HepG2 (cell line): ENCODE data around the gene C5orf47. TPM values are rescaled to one million over a fixed set of nuclear protein-coding genes. Genes with fewer than 3 reads are reported as not detected.
A peak's percentile ranks its signal among the peaks of the same experiment; 100 is the strongest.

Source experiments
- ATAC-seq: fragments of 200-7000 bp; cut with Tn5 transposase; 3 replicates; pipeline ENCODE4 v1.9.1; 2020; ENCODE audit warnings: mild to moderate bottlenecking, moderate library complexity
- BruUV-seq: library from RNA; stranded (reverse); fragments of 400-500 nt; replicated peaks from 2 replicates; lab custom pipeline; 2021; lab: Mats Ljungman, UMichigan
- CTCF ChIA-PET: fragments of 300-600 bp; formaldehyde crosslinking; extraction: SDS; loops from one replicate; lab custom pipeline; 2021; ENCODE audit warnings: low total read pairs, inconsistent platforms, low intra/inter-chr PET ratio; lab: Yijun Ruan, JAX
- POLR2A ChIA-PET: fragments of 350-600 bp; sonication (Branson Sonifier 250); formaldehyde crosslinking; loops from one replicate; lab custom pipeline; 2020; ENCODE audit warnings: antibody characterized with exemption, inconsistent platforms; lab: Yijun Ruan, JAX
- DNase-seq: peaks from one replicate; pipeline ENCODE4 v3.0.0-alpha.2; 2015; ENCODE audit warnings: low spot score
- FAIRE-seq: peaks from 3 replicates; lab custom pipeline; 2011; peaks lifted over from hg19 to GRCh38; lab: Jason Lieb, UNC
- H2AFZ ChIP-seq: one replicate; pipeline ENCODE4 v1.6.1; 2011; ENCODE audit warnings: low read length, inconsistent platforms
- H3K27ac ChIP-seq: fragments of 300-600 bp; 3 replicates; pipeline ENCODE4 v1.8.0; 2011; ENCODE audit warnings: mixed run types, mild to moderate bottlenecking, mixed read lengths, low read length, inconsistent platforms; ENCODE audit not compliant: insufficient read depth; ENCODE audit errors: extremely low read length
- H3K27me3 ChIP-seq, 2 experiments: fragments of 200-600 bp in 1 of 2; 2 replicates in 1 of 2; 3 replicates in 1 of 2; pipeline versions ENCODE4 v1.6.0 to v1.8.0; 2011; ENCODE audit warnings: low read length in 2 of 2, mild to moderate bottlenecking in 2 of 2, moderate library complexity in 2 of 2, inconsistent platforms in 1 of 2; ENCODE audit not compliant: insufficient read depth in 2 of 2, control insufficient read depth in 1 of 2
- H3K36me3 ChIP-seq, 2 experiments: fragments of 200-600 bp in 1 of 2; replicated peaks in 1 of 2; 2 replicates in 1 of 2; 3 replicates in 1 of 2; pipeline versions ENCODE4 v1.5.1 to v1.8.0; 2011; ENCODE audit warnings: low read length in 2 of 2, inconsistent platforms in 1 of 2; ENCODE audit not compliant: insufficient read depth in 2 of 2, control insufficient read depth in 1 of 2
- H3K4me1 ChIP-seq: 2 replicates; pipeline ENCODE4 v1.5.1; 2012; ENCODE audit warnings: low read length, inconsistent platforms; ENCODE audit not compliant: insufficient read depth
- H3K4me2 ChIP-seq: 2 replicates; pipeline ENCODE4 v1.6.0; 2011; ENCODE audit warnings: low read depth, low read length, inconsistent platforms
- H3K4me3 ChIP-seq, 3 experiments: fragments of 200-600 bp in 1 of 3; sonication (generic), shearing (Covaris generic) in 1 of 3; replicated peaks in 1 of 3; 2 replicates each; pipeline ENCODE4 v1.5.1; 2011 to 2016; ENCODE audit warnings: low read length in 3 of 3, inconsistent platforms in 2 of 3, low read depth in 2 of 3, mild to moderate bottlenecking in 2 of 3, control low read depth in 1 of 3, mixed read lengths in 1 of 3; ENCODE audit not compliant: insufficient read depth in 1 of 3
- H3K79me2 ChIP-seq: one replicate; pipeline ENCODE4 v1.6.1; 2011; ENCODE audit warnings: low read length, inconsistent platforms; ENCODE audit not compliant: insufficient read depth
- H3K9ac ChIP-seq: 2 replicates; pipeline ENCODE4 v1.6.0; 2011; ENCODE audit warnings: mild to moderate bottlenecking, low read depth, low read length, inconsistent platforms; ENCODE audit not compliant: insufficient read depth
- H3K9me3 ChIP-seq: 2 replicates; pipeline ENCODE4 v1.5.1; 2012; ENCODE audit warnings: mild to moderate bottlenecking, low read length
- H4K20me1 ChIP-seq: 2 replicates; pipeline ENCODE4 v1.6.0; 2011; ENCODE audit warnings: inconsistent platforms, mild to moderate bottlenecking, low read length, moderate library complexity; ENCODE audit not compliant: insufficient read depth
- ZNF10 ChIP-seq: sonication (generic); formaldehyde crosslinking; IDR thresholded peaks from 2 replicates; pipeline ENCODE4 v1.4.0; 2020; ENCODE audit warnings: mild to moderate bottlenecking, low read depth, missing genetic modification reagents, borderline replicate concordance
- WGBS: methylation state at CpG from one replicate; pipeline ENCODE4 v1.1.6; 2017; ENCODE audit warnings: low lambda C conversion rate; 5-methylcytosine and 5-hydroxymethylcytosine counted together
- in situ Hi-C: cut with HindIII; loops from 2 replicates; pipeline ENCODE4 v1.10.0; 2017; ENCODE audit warnings: low pct_unique_long_range_greater_than_20kb; ENCODE audit not compliant: extremely low pct_ligation_motif_present
- intact Hi-C: fragments of 100-400 bp; cut with micrococcal nuclease; formaldehyde crosslinking; loops from one replicate; pipeline ENCODE4 v1.10.0; 2022; ENCODE audit not compliant: unreplicated experiment
- polyA plus RNA-seq, 8 experiments: library from polyadenylated mRNA; depleted of rRNA in 3 of 8; stranded (reverse) in 7 of 8; unstranded in 1 of 8; fragments of >200 nt; fragmentation: Illumina TruSeq in 4 of 8; extraction: Trizol in 4 of 8; gene quantifications; 2 replicates each; pipeline versions ENCODE4 v1.2.1 to v1.2.3, GENCODE V29; 2011 to 2016; ENCODE audit warnings: low read depth in 4 of 8, missing spikeins in 1 of 8, mixed read lengths in 1 of 8; ENCODE audit not compliant: insufficient read depth in 1 of 8
- total RNA-seq, 5 experiments: library from RNA; depleted of rRNA; stranded (reverse); fragments of >200 nt; fragmentation: Illumina TruSeq; extraction: Trizol; gene quantifications; 2 replicates each; pipeline ENCODE4 v1.2.3, GENCODE V29; 2016; ENCODE audit warnings: low read depth in 1 of 5
- TF ChIP-seq, protein P1 (sequence below): sonication (generic); formaldehyde crosslinking; IDR thresholded peaks from 2 replicates; pipeline ENCODE4 v1.4.0; 2020; ENCODE audit warnings: missing genetic modification reagents, low read depth, mild to moderate bottlenecking, borderline replicate concordance
- TF ChIP-seq, protein P2 (sequence below): sonication (generic); formaldehyde crosslinking; IDR thresholded peaks from 2 replicates; pipeline ENCODE4 v1.8.1; 2023; ENCODE audit warnings: mild to moderate bottlenecking, missing genetic modification reagents, borderline replicate concordance
- TF ChIP-seq, protein P3 (sequence below): sonication (generic); formaldehyde crosslinking; IDR thresholded peaks from 2 replicates; pipeline ENCODE4 v1.5.0; 2020; ENCODE audit warnings: missing genetic modification reagents
- TF ChIP-seq, protein P4 (sequence below): sonication (generic); formaldehyde crosslinking; IDR thresholded peaks from 2 replicates; pipeline ENCODE4 v1.5.0; 2020; ENCODE audit warnings: missing genetic modification reagents, mild to moderate bottlenecking, borderline replicate concordance

Gene C5orf47
- total and polyA plus RNA-seq, 2 of the 13 experiments (the other 11 are each of a cell fraction or from before 2014, with no cell fraction given) = not detected

DNA sequence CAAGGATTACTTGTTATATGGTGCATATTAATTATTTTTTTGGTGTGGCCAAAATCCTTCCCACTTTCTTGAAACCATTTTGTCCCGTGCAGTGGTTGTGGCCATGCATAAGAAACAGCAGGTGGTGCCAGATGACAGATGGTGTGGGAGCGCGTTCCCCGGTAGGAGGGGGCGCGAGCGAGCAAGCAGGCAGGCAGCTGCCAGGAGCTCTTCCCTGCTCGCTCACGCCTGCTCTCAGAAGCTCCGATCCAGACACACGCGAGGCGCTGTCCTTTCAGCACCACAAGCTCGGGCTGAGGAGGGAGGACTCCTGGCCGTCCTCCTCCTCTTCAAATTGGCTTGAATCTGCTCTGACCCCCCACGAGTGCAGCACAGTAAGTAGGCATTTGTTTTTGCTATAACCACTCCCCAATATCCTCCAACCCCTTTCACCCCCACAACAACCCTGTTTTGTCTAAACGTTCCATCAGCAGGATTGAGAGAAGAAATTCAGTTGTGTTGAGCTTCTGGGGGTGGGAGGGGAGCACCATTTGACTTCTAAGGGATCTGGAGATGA is 56.6 kb downstream of the C5orf47 start, which contains the start of gene NSG2 (continued):
- TF ChIP-seq, protein P1, sequence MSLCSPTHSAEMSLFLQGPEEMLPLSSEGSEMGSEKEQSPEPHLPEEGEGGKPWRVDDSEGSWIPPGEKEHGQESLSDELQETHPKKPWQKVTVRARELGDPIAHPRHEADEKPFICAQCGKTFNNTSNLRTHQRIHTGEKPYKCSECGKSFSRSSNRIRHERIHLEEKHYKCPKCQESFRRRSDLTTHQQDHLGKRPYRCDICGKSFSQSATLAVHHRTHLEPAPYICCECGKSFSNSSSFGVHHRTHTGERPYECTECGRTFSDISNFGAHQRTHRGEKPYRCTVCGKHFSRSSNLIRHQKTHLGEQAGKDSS = peak; percentile 85; the same call in 1 of the 2 replicates
- TF ChIP-seq, protein P2, sequence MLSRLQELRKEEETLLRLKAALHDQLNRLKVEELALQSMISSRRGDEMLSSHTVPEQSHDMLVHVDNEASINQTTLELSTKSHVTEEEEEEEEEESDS (CRISPR knock-in tag) = no peak
- TF ChIP-seq, all 625 proteins: peak for 158

DNA sequence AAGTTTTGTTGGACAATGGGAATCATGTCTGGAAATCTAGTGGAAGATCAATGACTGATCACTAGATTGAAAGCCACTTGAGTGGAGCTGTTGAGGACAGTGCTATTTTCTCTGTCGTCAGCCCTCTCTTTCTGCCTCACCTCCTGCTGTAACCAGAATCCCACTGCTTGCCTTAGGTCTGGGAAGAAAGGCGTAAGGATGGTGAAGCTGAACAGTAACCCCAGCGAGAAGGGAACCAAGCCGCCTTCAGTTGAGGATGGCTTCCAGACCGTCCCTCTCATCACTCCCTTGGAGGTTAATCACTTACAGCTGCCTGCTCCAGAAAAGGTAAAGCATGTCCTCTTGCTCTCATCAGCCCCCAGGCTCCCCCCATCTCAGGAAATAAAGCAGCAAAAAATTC is 57.6 kb downstream of the C5orf47 start:
- H3K4me1 ChIP-seq = no peaks in the 10 kb centered on the region
- no TSS peak for BruUV-seq
- H3K9me3 ChIP-seq = no peaks in the 10 kb centered on the region
- no peak overlapping the region for H3K9ac ChIP-seq
- 0 out of 2 replicates have a peak, but pooled peaks cover 3% of the 10 kb centered on the region for H4K20me1 ChIP-seq
- no peak overlapping the region for H3K27ac ChIP-seq
- no peaks in the 10 kb centered on the region for H3K27me3 ChIP-seq
- in situ Hi-C loops (loop anchor here (5.0 kb wide), 1 partner anchor 266 kb away; no protein-coding TSS in a partner anchor), intact Hi-C loops (no loop called here)
- H2AFZ ChIP-seq = no peak overlapping the region
- CTCF ChIA-PET = interaction anchor here (3.1 kb wide), 1 partner anchor 266 kb away, joined by 39 read pairs; no protein-coding TSS in a partner anchor
- no peak for TF ChIP-seq ZNF10 (CRISPR knock-in tag)
- TF ChIP-seq, protein P3, sequence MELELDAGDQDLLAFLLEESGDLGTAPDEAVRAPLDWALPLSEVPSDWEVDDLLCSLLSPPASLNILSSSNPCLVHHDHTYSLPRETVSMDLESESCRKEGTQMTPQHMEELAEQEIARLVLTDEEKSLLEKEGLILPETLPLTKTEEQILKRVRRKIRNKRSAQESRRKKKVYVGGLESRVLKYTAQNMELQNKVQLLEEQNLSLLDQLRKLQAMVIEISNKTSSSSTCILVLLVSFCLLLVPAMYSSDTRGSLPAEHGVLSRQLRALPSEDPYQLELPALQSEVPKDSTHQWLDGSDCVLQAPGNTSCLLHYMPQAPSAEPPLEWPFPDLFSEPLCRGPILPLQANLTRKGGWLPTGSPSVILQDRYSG = no peak
- TF ChIP-seq, protein P4, sequence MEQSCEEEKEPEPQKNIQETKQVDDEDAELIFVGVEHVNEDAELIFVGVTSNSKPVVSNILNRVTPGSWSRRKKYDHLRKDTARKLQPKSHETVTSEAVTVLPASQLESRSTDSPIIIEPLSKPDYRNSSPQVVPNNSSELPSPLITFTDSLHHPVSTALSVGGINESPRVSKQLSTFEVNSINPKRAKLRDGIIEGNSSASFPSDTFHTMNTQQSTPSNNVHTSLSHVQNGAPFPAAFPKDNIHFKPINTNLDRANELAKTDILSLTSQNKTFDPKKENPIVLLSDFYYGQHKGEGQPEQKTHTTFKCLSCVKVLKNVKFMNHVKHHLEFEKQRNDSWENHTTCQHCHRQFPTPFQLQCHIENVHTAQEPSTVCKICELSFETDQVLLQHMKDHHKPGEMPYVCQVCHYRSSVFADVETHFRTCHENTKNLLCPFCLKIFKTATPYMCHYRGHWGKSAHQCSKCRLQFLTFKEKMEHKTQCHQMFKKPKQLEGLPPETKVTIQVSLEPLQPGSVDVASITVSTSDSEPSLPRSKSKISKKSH = no peak
- no peak overlapping the region for H3K4me3 ChIP-seq
- FAIRE-seq (no peak), DNase-seq (no peak), ATAC-seq (no peak)
- no peaks in the 10 kb centered on the region for H3K36me3 ChIP-seq
- WGBS = 29% methylated on average over 5 of the region's 5 CpGs
- H3K79me2 ChIP-seq = no peaks in the 10 kb centered on the region
- H3K4me2 ChIP-seq = no peak overlapping the region
- POLR2A ChIA-PET = no interaction called here
